ENCODE measurements around the gene CD300LD. TPM values are rescaled to one million over a fixed set of nuclear protein-coding genes. Genes with fewer than 3 reads are reported as not detected.

CD300LD gene
- total RNA-seq, 1 donor from 2014 or later = not detected

DNA sequence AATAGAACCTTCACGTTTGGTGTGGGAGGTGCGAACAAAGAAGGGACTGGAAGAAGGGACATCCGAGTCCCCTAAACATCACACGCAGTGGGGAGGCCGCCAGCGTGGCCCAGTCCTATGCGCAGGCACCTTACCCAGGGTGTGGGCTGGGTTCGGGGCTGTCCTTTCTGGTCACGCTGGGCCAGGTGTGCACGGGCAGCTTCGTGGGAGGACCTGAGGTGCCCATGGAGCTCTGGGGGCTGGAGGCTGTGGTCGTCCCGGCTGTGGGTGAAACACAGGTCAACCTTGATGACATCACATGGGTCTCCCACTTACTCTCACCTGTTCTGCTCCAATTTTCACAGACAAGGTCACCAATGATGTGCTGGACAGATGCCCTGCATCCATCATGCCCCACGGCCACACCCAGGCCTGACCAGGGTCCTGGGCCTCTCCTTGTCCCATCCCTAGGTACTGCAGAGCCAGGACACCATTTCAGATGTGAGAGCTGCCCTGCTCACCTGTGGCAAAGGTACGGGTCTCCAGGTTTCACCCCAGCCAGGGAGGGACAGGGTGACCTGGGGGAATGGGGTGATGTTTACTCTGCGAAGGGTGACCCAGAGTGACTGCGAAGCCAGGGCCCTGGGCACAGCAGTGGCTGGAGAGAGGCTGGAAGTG, 49.2 kb downstream of the CD300LD start:
- no peaks in the 10 kb centered on the region for H3K9me3 Mint-ChIP-seq
- no peak overlapping the region for H3K4me3 Mint-ChIP-seq
- H3K36me3 Mint-ChIP-seq (ENCODE audit: low read depth) = no peaks in the 10 kb centered on the region
- TF ChIP-seq, protein P1, sequence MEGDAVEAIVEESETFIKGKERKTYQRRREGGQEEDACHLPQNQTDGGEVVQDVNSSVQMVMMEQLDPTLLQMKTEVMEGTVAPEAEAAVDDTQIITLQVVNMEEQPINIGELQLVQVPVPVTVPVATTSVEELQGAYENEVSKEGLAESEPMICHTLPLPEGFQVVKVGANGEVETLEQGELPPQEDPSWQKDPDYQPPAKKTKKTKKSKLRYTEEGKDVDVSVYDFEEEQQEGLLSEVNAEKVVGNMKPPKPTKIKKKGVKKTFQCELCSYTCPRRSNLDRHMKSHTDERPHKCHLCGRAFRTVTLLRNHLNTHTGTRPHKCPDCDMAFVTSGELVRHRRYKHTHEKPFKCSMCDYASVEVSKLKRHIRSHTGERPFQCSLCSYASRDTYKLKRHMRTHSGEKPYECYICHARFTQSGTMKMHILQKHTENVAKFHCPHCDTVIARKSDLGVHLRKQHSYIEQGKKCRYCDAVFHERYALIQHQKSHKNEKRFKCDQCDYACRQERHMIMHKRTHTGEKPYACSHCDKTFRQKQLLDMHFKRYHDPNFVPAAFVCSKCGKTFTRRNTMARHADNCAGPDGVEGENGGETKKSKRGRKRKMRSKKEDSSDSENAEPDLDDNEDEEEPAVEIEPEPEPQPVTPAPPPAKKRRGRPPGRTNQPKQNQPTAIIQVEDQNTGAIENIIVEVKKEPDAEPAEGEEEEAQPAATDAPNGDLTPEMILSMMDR (conservative IDR thresholded peaks at IDR 0.05) = no peak
- peaks cover 25% of the 10 kb centered on the region for H3K27me3 Mint-ChIP-seq (ENCODE audit: low read depth)
- no peak for DNase-seq (ENCODE audit: low read depth, low spot score)
- H3K4me1 Mint-ChIP-seq = peaks cover 10% of the 10 kb centered on the region
- H3K27ac Mint-ChIP-seq (ENCODE audit: unreplicated experiment) = no peak overlapping the region

- Mint-ChIP-seq H3K27me3 (ENCODE audit: low read depth) (peaks cover 32% of the 10 kb centered on the region), H3K9me3 (no peaks in the 10 kb centered on the region), H3K4me3 (no peak overlapping the region), H3K27ac (ENCODE audit: unreplicated experiment) (no peak overlapping the region), H3K36me3 (ENCODE audit: low read depth) (no peaks in the 10 kb centered on the region), H3K4me1 (peaks cover 10% of the 10 kb centered on the region)
- TF ChIP-seq, protein P1 (conservative IDR thresholded peaks at IDR 0.05) = no peak
- DNase-seq (ENCODE audit: low read depth, low spot score) = no peak
Observed at GRCh38 chr17:74542166-74542565, 49.9 kb downstream of the CD300LD start.

DNA sequence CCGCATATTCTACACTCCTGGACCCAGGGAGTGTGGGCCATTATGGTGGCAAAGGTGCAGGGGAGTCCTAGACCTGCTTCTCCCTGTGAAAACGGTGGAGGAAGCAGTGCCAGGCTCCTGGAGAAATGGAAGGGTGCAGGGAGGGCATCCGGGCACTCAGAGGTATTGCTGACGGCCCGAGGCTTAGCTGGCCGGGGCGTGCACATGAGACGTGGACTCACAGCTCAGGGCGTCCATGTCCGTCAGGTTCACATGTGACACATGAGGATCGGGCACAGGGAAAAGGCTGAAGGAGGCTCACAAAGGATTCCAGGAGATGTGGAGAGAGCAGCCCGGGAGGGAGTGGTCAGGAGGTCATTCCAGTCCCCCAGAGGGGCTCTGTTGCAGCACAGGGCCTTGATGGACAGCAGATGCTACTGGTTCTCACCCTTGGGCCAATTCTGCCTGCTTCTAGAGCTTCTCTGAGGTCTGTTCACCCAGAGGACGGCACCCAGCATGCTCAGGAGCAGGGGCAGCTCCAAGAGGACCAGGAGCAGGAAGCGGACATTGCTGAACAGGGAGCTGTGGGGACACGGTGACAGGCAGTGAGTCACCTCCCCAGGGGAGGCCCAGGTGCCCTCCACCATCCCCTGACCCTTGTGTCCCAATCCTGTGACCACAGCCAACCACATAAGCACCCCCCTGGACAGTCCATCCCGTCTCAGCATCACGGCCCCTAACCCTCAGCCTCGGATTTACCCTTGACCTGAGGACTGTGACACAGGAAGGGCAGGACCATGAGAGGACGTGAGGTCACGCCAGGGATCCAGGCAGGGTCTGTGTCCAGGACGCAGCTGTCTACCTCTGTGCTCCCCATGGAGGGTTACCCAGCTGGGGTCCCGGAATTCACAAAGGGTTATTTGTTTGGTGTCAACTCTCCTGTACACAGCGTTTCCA, 50.6 kb downstream of the CD300LD start:
- no peak for DNase-seq (ENCODE audit: low read depth, low spot score)
- peaks cover 10% of the 10 kb centered on the region for H3K4me1 Mint-ChIP-seq
- H3K27me3 Mint-ChIP-seq (ENCODE audit: low read depth) = peaks cover 39% of the 10 kb centered on the region
- no peaks in the 10 kb centered on the region for H3K36me3 Mint-ChIP-seq (ENCODE audit: low read depth)
- H3K27ac Mint-ChIP-seq (ENCODE audit: unreplicated experiment) = no peak overlapping the region
- TF ChIP-seq, protein P1 (conservative IDR thresholded peaks at IDR 0.05) = no peak
- H3K9me3 Mint-ChIP-seq = no peaks in the 10 kb centered on the region
- no peak overlapping the region for H3K4me3 Mint-ChIP-seq

GRCh38 chr17:74539281-74539820, 52.7 kb downstream of the CD300LD start:
- H3K36me3 Mint-ChIP-seq (ENCODE audit: low read depth) = no peaks in the 10 kb centered on the region
- H3K27ac Mint-ChIP-seq (ENCODE audit: unreplicated experiment) = peak overlapping the region; percentile 78
- no peak for DNase-seq (ENCODE audit: low read depth, low spot score)
- peaks cover under 1% of the 10 kb centered on the region for H3K4me1 Mint-ChIP-seq
- no peak overlapping the region for H3K4me3 Mint-ChIP-seq
- no peaks in the 10 kb centered on the region for H3K9me3 Mint-ChIP-seq
- TF ChIP-seq, protein P1 (conservative IDR thresholded peaks at IDR 0.05) = no peak
- H3K27me3 Mint-ChIP-seq (ENCODE audit: low read depth) = peaks cover 47% of the 10 kb centered on the region

- Mint-ChIP-seq H3K9me3 (peaks cover 2% of the 10 kb centered on the region), H3K27ac (ENCODE audit: unreplicated experiment) (no peak overlapping the region), H3K4me1 (no peaks in the 10 kb centered on the region), H3K36me3 (ENCODE audit: low read depth) (no peaks in the 10 kb centered on the region), H3K4me3 (no peak overlapping the region), H3K27me3 (ENCODE audit: low read depth) (peaks cover 45% of the 10 kb centered on the region)
- no peak for DNase-seq (ENCODE audit: low read depth, low spot score)
- TF ChIP-seq, protein P1 (conservative IDR thresholded peaks at IDR 0.05) = no peak
Observed at GRCh38 chr17:74536890-74537289, 55.2 kb downstream of the CD300LD start.

All from neural crest cell (in vitro differentiated cells).